ENCODE measurements around the gene NLRP14. TPM values are rescaled to one million over a fixed set of nuclear protein-coding genes. Genes with fewer than 3 reads are reported as not detected.

NLRP14 gene
- total RNA-seq, 1 experiment from 2014 or later, result not detected

- POLR2A ChIA-PET, result interaction anchor here (0.5 kb wide), 1 partner anchor 82 kb away, joined by 6 read pairs; no protein-coding TSS in a partner anchor
- peak overlapping the region; percentile 40 for H3K4me3 ChIP-seq (ENCODE audit: low read depth, low read length)
- H3K36me3 ChIP-seq (ENCODE audit: control insufficient read depth, insufficient read depth, low read length), result no peaks in the 10 kb centered on the region
- 0 out of 2 replicates have a peak, but pooled peaks cover 5% of the 10 kb centered on the region for H3K4me1 ChIP-seq
- DNase-seq, result peak in 1 of 2 experiments; percentile 35
- no peak for TF ChIP-seq CTCF (IDR thresholded peaks at IDR 0.05; ENCODE audit: insufficient read depth in 1 of 2, low read depth in 1 of 2, low read length in 1 of 2, severe bottlenecking in 1 of 2, unreplicated experiment in 1 of 2)
- intact Hi-C loops (cut with micrococcal nuclease; ENCODE audit: unreplicated experiment), result no loop called here
- H3K27ac Mint-ChIP-seq (ENCODE audit: unreplicated experiment), result peak overlapping the region; percentile 87
- CTCF ChIA-PET, result interaction anchor here (1.4 kb wide), 1 partner anchor 207 kb away, joined by 4 read pairs; no protein-coding TSS in a partner anchor
- no peaks in the 10 kb centered on the region for H3K9me3 Mint-ChIP-seq (ENCODE audit: unreplicated experiment)
- BruUV-seq (replicated peaks), result no TSS peak
- peaks cover 5% of the 10 kb centered on the region for H3K4me1 Mint-ChIP-seq (ENCODE audit: low read depth, unreplicated experiment)
- no peaks in the 10 kb centered on the region for H3K9me3 ChIP-seq
- H3K36me3 Mint-ChIP-seq (ENCODE audit: insufficient read depth, unreplicated experiment), result peaks cover 6% of the 10 kb centered on the region
- H3K27me3 ChIP-seq (replicated peaks; ENCODE audit: control insufficient read depth, insufficient read depth, low read length), result no peaks in the 10 kb centered on the region
- peaks cover 5% of the 10 kb centered on the region for H3K27me3 Mint-ChIP-seq (ENCODE audit: insufficient read depth, unreplicated experiment)
- H3K4me3 Mint-ChIP-seq (ENCODE audit: unreplicated experiment), result peak overlapping the region; percentile 87
Observed at GRCh38 chr11:7019500-7020182, 638 bp upstream of the NLRP14 start.

GRCh38 chr11:7021318-7021717, 1.0 kb downstream of the NLRP14 start:
- Histone ChIP-seq H3K4me3 (ENCODE audit: low read depth, low read length) (no peak overlapping the region), H3K4me1 (0 out of 2 replicates have a peak, but pooled peaks cover 5% of the 10 kb centered on the region), H3K36me3 (ENCODE audit: control insufficient read depth, insufficient read depth, low read length) (no peaks in the 10 kb centered on the region), H3K9me3 (no peaks in the 10 kb centered on the region), H3K27me3 (replicated peaks; ENCODE audit: control insufficient read depth, insufficient read depth, low read length) (no peaks in the 10 kb centered on the region)
- intact Hi-C loops (cut with micrococcal nuclease; ENCODE audit: unreplicated experiment), result no loop called here
- ChIA-PET POLR2A (no interaction called here), CTCF (interaction anchor here (1.4 kb wide), 1 partner anchor 209 kb away, joined by 4 read pairs; no protein-coding TSS in a partner anchor)
- peaks cover 6% of the 10 kb centered on the region for H3K27me3 Mint-ChIP-seq (ENCODE audit: insufficient read depth, unreplicated experiment)
- H3K9me3 Mint-ChIP-seq (ENCODE audit: unreplicated experiment), result no peaks in the 10 kb centered on the region
- no peak overlapping the region for H3K4me3 Mint-ChIP-seq (ENCODE audit: unreplicated experiment)
- DNase-seq, result no peak
- H3K27ac Mint-ChIP-seq (ENCODE audit: unreplicated experiment), result no peak overlapping the region
- H3K4me1 Mint-ChIP-seq (ENCODE audit: low read depth, unreplicated experiment), result peaks cover 5% of the 10 kb centered on the region
- no TSS peak for BruUV-seq (replicated peaks)
- TF ChIP-seq CTCF (IDR thresholded peaks at IDR 0.05; ENCODE audit: insufficient read depth in 1 of 2, low read depth in 1 of 2, low read length in 1 of 2, severe bottlenecking in 1 of 2, unreplicated experiment in 1 of 2), result no peak
- peaks cover 6% of the 10 kb centered on the region for H3K36me3 Mint-ChIP-seq (ENCODE audit: insufficient read depth, unreplicated experiment)

GRCh38 chr11:7028141-7028540, 7.9 kb downstream of the NLRP14 start:
- no TSS peak for BruUV-seq (replicated peaks)
- peaks cover 9% of the 10 kb centered on the region for H3K27me3 Mint-ChIP-seq (ENCODE audit: insufficient read depth, unreplicated experiment)
- H3K4me3 ChIP-seq (ENCODE audit: low read depth, low read length), result no peak overlapping the region

More at GRCh38 chr11:7028141-7028540, 7.9 kb downstream of the NLRP14 start:
- no peak for DNase-seq
- ChIA-PET CTCF (no interaction called here), POLR2A (no interaction called here)
- H3K36me3 Mint-ChIP-seq (ENCODE audit: insufficient read depth, unreplicated experiment), result no peaks in the 10 kb centered on the region
- no peak for TF ChIP-seq CTCF (IDR thresholded peaks at IDR 0.05; ENCODE audit: insufficient read depth in 1 of 2, low read depth in 1 of 2, low read length in 1 of 2, severe bottlenecking in 1 of 2, unreplicated experiment in 1 of 2)
- no peaks in the 10 kb centered on the region for H3K4me1 Mint-ChIP-seq (ENCODE audit: low read depth, unreplicated experiment)
- Histone ChIP-seq H3K27me3 (replicated peaks; ENCODE audit: control insufficient read depth, insufficient read depth, low read length) (no peaks in the 10 kb centered on the region; the same call in 1 of the 2 replicates), H3K4me1 (no peaks in the 10 kb centered on the region), H3K36me3 (ENCODE audit: control insufficient read depth, insufficient read depth, low read length) (no peaks in the 10 kb centered on the region), H3K9me3 (no peaks in the 10 kb centered on the region)
- no peak overlapping the region for H3K4me3 Mint-ChIP-seq (ENCODE audit: unreplicated experiment)
- no peak overlapping the region for H3K27ac Mint-ChIP-seq (ENCODE audit: unreplicated experiment)
- H3K9me3 Mint-ChIP-seq (ENCODE audit: unreplicated experiment), result no peaks in the 10 kb centered on the region
- intact Hi-C loops (cut with micrococcal nuclease; ENCODE audit: unreplicated experiment), result no loop called here
